Measurements from ENCODE around the gene TMEM47.

Gene TMEM47

GRCh38 chrX:34624416-34624815, 32.7 kb downstream of the TMEM47 start:
- DNase-seq (ENCODE audit: low spot score in 2 of 2) (no peak), ATAC-seq (no peak)
- Mint-ChIP-seq H3K4me1 (no peaks in the 10 kb centered on the region), H3K4me3 (no peak overlapping the region), H3K36me3 (no peaks in the 10 kb centered on the region), H3K27ac (no peak overlapping the region), H3K9me3 (peaks cover 3% of the 10 kb centered on the region)

- peaks cover 3% of the 10 kb centered on the region for H3K9me3 Mint-ChIP-seq
- no peaks in the 10 kb centered on the region for H3K4me1 Mint-ChIP-seq
- H3K4me3 Mint-ChIP-seq, result no peak overlapping the region
- H3K36me3 Mint-ChIP-seq, result no peaks in the 10 kb centered on the region
- ATAC-seq (no peak), DNase-seq (ENCODE audit: low spot score in 2 of 2) (no peak)
- no peak overlapping the region for H3K27ac Mint-ChIP-seq
These were observed 37.2 kb downstream of the TMEM47 start for GRCh38 chrX:34619920-34620319.

GRCh38 chrX:34612036-34612435, 45.0 kb downstream of the TMEM47 start:
- H3K27ac Mint-ChIP-seq, result no peak overlapping the region
- H3K9me3 Mint-ChIP-seq, result peaks cover 2% of the 10 kb centered on the region
- DNase-seq (ENCODE audit: low spot score in 2 of 2) (no peak), ATAC-seq (no peak)
- no peaks in the 10 kb centered on the region for H3K36me3 Mint-ChIP-seq
- no peaks in the 10 kb centered on the region for H3K4me1 Mint-ChIP-seq
- no peak overlapping the region for H3K4me3 Mint-ChIP-seq

DNA sequence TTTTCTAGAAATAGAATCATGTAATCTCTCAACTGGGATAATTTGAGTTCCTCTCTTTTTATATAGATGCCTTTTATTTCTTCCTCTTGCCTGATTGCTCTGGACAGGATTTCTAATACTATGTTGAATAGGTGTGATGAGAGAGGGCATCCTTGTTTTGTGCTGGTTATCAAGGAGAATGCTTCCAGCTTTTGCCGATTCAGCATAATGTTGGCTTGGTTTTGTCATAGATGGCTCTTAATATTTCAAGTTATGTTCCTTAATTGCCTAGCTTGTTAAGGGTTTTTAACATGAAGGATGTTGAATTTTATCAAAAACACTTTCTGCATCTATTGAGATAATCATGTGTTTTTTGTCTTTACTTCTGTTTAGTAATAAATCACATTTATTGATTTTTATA, 58.7 kb downstream of the TMEM47 start:
- no peak overlapping the region for H3K27ac Mint-ChIP-seq
- no peaks in the 10 kb centered on the region for H3K36me3 Mint-ChIP-seq
- no peaks in the 10 kb centered on the region for H3K4me1 Mint-ChIP-seq
- no peak for ATAC-seq
- H3K4me3 Mint-ChIP-seq, result no peak overlapping the region
- no peak for DNase-seq (ENCODE audit: low spot score in 2 of 2)
- H3K9me3 Mint-ChIP-seq, result peaks cover 9% of the 10 kb centered on the region

GRCh38 chrX:34586936-34587335, 70.1 kb downstream of the TMEM47 start:
- no peaks in the 10 kb centered on the region for H3K9me3 Mint-ChIP-seq
- ATAC-seq, result no peak

DNA sequence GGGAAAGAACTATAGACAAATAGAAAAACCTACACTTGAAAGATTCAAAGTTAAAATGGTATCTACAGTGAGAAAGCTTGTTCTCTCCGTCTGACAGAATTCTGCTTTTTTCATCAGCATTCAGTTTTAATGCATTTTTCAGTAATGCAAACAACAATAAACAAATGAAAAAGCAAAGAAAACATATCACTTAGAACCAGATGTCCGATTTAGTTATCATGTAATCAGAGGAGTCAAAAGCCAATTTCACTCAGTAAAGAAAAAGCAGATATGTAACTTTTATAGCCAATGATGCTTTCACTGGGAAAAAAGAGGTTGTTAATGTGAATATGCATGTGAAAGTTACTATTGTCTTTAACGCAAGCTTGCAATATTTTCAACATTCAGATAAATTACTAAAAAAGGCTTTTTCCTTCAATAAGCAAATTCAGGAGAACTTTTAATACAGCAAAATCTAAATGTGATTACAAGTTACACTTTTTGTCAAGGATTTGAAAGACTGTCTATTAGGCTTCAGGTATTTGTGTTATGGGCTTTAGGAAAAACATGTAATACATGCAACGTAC, 70.7 kb downstream of the TMEM47 start:
- ATAC-seq, result no peak
- no peaks in the 10 kb centered on the region for H3K4me1 Mint-ChIP-seq

More at GRCh38 chrX:34586936-34587335, 70.1 kb downstream of the TMEM47 start:
- H3K4me3 Mint-ChIP-seq, result no peak overlapping the region
- no peaks in the 10 kb centered on the region for H3K4me1 Mint-ChIP-seq
- no peak overlapping the region for H3K27ac Mint-ChIP-seq
- no peak for DNase-seq (ENCODE audit: low spot score in 2 of 2)
- no peaks in the 10 kb centered on the region for H3K36me3 Mint-ChIP-seq

GRCh38 chrX:34585561-34585960, 71.5 kb downstream of the TMEM47 start:
- DNase-seq (ENCODE audit: low spot score in 2 of 2) (no peak), ATAC-seq (no peak)
- H3K27ac Mint-ChIP-seq, result no peak overlapping the region
- H3K9me3 Mint-ChIP-seq, result no peaks in the 10 kb centered on the region
- no peaks in the 10 kb centered on the region for H3K4me1 Mint-ChIP-seq
- H3K4me3 Mint-ChIP-seq, result no peak overlapping the region
- H3K36me3 Mint-ChIP-seq, result no peaks in the 10 kb centered on the region

More for the DNA sequence above, 70.7 kb downstream of the TMEM47 start:
- Mint-ChIP-seq H3K36me3 (no peaks in the 10 kb centered on the region), H3K27ac (no peak overlapping the region), H3K4me3 (no peak overlapping the region), H3K9me3 (no peaks in the 10 kb centered on the region)
- DNase-seq (ENCODE audit: low spot score in 2 of 2), result no peak

GRCh38 chrX:34584781-34585180, 72.3 kb downstream of the TMEM47 start:
- no peak for ATAC-seq
- Mint-ChIP-seq H3K4me3 (no peak overlapping the region), H3K27ac (no peak overlapping the region)

GRCh38 chrX:34580069-34580468, 77.0 kb downstream of the TMEM47 start:
- no peaks in the 10 kb centered on the region for H3K4me1 Mint-ChIP-seq
- H3K27ac Mint-ChIP-seq, result no peak overlapping the region
- no peaks in the 10 kb centered on the region for H3K9me3 Mint-ChIP-seq
- no peaks in the 10 kb centered on the region for H3K36me3 Mint-ChIP-seq
- DNase-seq (ENCODE audit: low spot score in 2 of 2) (no peak), ATAC-seq (no peak)
- no peak overlapping the region for H3K4me3 Mint-ChIP-seq

More at GRCh38 chrX:34584781-34585180, 72.3 kb downstream of the TMEM47 start:
- no peak for DNase-seq (ENCODE audit: low spot score in 2 of 2)
- Mint-ChIP-seq H3K36me3 (no peaks in the 10 kb centered on the region), H3K9me3 (no peaks in the 10 kb centered on the region), H3K4me1 (no peaks in the 10 kb centered on the region)

DNA sequence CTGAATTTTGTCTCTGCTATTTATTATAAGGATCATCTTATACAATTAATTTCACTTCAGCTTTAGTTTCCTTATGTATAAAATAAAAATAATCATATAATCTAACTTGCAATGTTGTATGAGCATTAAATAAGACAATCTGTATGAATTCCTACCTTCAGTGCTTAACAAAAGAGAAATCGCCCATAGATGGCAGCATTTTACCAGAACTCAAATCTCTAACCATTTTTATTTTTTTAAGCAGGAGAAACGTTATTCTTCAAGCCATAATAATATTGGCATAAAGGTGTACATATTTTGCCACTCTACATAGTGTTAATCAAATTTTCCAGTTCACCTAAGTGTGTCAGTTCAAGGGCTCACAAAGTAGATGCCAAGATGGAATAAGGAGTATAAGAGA, 78.8 kb downstream of the TMEM47 start:
- no peak for ATAC-seq
- Mint-ChIP-seq H3K9me3 (no peaks in the 10 kb centered on the region), H3K4me1 (no peaks in the 10 kb centered on the region), H3K36me3 (no peaks in the 10 kb centered on the region), H3K27ac (no peak overlapping the region), H3K4me3 (no peak overlapping the region)
- no peak for DNase-seq (ENCODE audit: low spot score in 2 of 2)
